Skin epidermis (tissue), 12 donors: Measurements from ENCODE around the gene CYFIP2.

Source experiments
- H3K27ac ChIP-seq, 21 experiments: fragments of 200-600 bp; sonication (generic) in 11 of 21; one replicate each; pipeline ENCODE4 v1.5.0; 2020; ENCODE audit warnings: mild to moderate bottlenecking in 3 of 21, inconsistent platforms in 2 of 21, moderate library complexity in 2 of 21
- H3K4me3 ChIP-seq, 7 experiments: fragments of 200-600 bp; sonication (generic) in 2 of 7; one replicate each; pipeline ENCODE4 v1.5.0; 2020; ENCODE audit warnings: inconsistent platforms in 2 of 7, mild to moderate bottlenecking in 2 of 7, moderate library complexity in 1 of 7

The CYFIP2 gene

DNA sequence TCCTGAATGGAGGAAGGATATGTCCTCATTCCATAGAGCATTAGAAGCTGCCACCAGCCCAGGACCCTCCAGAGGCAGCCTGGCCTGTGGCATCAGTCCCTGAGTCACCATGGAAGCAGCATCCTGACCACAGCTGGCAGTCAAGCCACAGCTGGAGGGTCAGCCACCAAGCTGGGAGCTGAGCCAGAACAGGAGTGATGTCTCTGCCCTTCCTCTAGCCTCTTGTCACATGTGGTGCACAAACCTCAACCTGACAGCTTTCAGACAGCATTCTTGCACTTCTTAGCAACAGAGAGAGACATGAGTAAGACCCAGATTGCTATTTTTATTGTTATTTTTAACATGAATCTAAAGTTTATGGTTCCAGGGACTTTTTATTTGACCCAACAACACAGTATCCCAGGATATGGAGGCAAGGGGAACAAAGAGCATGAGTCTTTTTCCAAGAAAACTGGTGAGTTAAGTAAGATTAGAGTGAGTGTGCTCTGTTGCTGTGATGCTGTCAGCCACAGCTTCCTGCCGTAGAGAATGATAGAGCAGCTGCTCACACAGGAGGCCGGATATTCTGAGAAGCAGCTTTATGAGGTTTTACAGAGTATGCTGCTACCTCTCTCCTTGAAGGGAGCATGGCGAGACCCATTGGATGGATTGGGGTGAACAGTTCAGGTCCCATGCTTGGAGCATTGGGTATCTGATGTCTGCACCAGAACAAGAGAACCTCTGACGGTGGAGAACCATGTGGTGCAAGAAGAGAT is 13.0 kb upstream of the CYFIP2 start:
- Histone ChIP-seq H3K27ac (peak overlapping the region in 7 of 21 experiments; percentile 30 to 70 (median 59)), H3K4me3 (no peak overlapping the region)

DNA sequence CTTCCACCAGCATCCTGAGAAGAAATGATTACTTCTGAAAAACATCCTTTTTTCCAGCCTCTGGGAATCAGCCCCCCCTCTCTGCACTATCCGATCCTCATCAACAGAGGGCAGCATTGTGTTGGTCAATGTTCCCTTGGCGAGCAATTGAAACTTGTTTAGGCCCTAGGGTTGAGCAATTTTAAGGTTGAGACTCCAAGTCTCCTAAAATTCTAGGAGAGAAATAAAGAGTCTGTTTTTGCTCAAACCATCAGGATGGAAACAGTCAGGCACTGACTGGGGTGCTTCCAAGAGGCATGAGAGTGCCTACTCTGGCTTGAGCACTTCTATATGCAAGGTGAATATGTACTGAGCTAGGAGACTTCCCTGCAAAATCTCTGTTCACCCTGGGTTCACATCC is 12.4 kb upstream of the CYFIP2 start:
- Histone ChIP-seq H3K27ac (peak overlapping the region in 5 of 21 experiments; percentile 2 to 69 (median 47)), H3K4me3 (no peak overlapping the region)

DNA sequence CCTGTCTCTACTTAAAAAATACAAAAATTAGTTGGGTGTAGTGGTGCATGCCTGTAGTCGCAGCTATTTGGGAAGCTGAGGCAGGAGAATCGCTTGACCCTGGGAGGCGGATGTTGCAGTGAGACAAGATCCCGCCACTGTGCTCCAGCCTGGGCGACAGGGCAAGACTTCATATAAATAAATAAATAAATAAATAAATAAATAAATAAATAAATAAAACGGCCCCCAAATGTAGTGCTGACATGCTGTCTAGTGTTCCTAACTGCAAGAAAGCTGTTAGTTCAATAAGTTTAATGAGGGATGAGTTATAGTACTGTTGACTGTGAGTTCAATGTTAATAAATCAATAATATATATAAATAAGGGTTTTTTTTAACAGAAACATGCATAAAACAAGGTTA is 7.5 kb upstream of the CYFIP2 start:
- Histone ChIP-seq H3K27ac (no peak overlapping the region), H3K4me3 (no peak overlapping the region)

DNA sequence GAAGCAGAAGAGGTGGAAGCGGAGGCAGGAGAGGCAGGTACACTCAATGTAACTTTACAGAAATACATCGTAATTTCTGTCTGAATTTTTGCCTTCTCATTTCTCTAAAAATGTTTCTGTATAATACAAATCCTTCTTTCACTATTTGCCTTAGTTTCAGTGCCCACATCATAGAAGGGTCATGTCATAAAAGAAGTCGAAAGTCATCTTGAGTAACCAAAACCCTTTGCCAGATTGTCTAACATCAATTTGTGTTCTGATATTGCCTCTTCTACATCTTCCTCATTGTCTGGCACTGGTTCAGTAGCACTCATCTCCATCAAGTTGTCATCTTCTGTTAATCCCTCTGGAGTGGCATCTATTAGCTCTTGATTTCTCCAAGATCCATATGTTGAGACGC is 6.2 kb upstream of the CYFIP2 start:
- no peak overlapping the region for H3K4me3 ChIP-seq

DNA sequence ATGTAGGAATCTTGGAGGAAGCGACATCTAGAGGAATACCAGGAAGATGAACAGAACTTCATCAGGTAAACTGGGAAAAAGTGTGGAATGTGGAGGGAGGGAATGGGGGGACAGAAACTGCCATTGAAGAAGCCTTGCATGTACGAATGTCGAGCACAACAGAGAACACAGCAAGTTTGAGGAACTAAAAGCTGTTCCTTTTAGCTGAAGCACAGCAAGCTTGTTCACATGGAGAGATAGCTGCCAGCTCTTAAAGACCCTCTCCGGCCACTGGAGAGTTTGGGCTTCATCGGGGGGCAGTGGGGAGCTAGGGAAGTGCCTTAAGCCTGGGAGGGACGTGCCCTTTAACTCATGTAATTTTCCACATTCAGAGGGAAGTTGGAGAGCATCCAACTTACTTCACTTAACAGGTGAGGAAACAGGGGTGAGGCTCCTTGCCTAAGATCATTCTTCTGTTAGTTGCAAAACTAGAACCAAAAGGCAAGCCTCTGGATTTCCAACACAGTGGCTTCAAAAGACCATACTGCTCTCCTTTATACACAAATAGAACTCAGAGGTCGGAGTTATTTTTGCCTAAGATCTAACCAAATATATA is 2.3 kb upstream of the CYFIP2 start:
- no peak overlapping the region for H3K27ac ChIP-seq
- no peak overlapping the region for H3K4me3 ChIP-seq

More for the DNA sequence above, 6.2 kb upstream of the CYFIP2 start:
- H3K27ac ChIP-seq: no peak overlapping the region

DNA sequence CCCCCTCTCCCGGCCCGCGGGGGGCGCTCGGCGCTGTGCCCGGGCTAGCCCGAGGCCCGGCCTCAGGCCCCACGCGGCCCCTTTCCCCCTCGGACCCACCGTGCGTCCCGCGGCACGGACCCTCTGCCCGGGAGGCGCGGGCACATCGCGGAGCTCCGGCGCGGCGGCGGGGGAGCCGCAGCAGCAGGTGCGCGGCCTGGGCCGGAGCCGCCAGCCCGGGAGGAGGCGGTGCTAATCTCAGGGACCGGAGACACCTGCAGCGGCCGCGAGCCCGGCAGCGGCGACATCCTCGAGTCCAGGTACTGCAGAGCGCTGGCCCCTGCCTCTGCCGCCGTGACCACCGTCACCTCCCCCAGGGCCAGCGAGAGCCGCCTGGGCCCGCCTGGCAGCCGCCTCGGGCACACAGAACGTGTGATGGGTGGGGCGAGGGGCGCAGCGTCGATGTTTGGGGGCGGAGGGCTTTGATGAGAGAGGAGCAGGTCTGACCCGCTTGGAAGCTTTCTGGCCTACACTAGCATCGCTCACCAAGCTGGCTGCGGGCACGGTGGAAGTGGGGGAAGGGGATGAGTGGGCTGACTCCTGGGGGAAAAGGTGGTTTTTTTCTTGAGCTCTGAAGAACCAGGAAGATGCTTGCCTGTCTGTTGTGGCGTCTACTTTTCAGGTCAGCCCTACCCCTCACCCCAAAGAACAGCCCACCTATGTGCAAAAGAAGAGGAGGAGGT is 524 bp downstream of the CYFIP2 start:
- Histone ChIP-seq H3K4me3 (peak overlapping the region; percentile 45 to 90 (median 67)), H3K27ac (peak overlapping the region in 19 of 21 experiments; percentile 50 to 90 (median 71))

DNA sequence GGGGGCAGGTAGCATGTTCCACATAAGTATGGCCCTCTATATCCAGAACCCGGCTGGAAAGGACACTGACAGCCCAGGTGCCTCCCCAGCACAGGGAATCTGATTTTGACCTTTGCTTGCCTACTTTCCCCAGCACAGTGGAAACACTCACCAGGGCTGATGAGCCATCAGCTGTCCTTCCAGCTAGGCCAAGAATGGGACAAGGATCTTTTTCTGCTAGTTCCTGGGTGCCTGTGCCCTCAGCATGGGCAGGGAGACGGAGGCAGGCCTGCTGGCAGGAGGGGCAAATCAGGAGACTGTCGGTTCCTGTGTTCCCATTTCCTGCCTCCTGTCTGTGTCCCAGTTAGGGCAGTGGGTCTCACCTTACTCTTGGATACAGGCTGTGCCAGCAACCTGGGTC is 1.1 kb downstream of the CYFIP2 start:
- Histone ChIP-seq H3K27ac (peak overlapping the region in 13 of 21 experiments; percentile 65 to 90 (median 82)), H3K4me3 (peak overlapping the region; percentile 45 to 90 (median 67))

DNA sequence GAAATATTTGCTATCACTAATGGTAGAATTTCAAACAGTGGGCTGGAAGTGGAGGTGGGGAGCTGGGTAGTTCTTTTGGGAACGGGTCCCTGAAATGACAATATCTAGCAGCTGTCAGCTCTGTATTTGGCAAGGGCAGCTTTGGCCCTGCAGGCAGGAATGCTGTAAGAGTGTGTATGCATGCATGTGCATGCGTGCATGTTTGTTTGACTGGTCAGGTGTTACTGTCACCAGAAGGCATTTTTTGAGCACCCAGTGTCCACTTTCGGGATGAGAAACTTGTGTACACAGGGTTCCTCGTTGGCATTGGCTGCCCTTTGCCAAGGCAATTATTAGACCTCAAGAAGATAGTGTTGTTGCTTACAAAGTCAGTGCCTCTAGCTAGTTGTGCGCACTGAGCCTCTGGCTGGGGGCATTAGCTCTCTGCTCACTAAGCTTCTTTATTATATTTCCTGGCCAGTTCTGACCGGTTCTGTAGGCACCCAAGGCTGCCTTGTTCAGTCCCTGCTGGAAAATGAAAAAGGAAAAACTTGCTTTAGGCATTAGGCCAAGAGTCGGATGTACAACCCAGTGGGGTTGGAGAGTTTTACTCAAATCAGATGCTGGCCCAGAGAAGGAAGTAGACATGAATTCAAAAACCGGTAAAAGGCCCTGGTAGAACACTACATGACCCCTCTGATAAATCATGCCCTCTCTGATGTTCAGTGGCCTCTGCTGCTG is 2.0 kb downstream of the CYFIP2 start:
- Histone ChIP-seq H3K4me3 (peak overlapping the region in 1 of 7 experiments; percentile 90), H3K27ac (peak overlapping the region in 9 of 21 experiments; percentile 4 to 90 (median 39))

DNA sequence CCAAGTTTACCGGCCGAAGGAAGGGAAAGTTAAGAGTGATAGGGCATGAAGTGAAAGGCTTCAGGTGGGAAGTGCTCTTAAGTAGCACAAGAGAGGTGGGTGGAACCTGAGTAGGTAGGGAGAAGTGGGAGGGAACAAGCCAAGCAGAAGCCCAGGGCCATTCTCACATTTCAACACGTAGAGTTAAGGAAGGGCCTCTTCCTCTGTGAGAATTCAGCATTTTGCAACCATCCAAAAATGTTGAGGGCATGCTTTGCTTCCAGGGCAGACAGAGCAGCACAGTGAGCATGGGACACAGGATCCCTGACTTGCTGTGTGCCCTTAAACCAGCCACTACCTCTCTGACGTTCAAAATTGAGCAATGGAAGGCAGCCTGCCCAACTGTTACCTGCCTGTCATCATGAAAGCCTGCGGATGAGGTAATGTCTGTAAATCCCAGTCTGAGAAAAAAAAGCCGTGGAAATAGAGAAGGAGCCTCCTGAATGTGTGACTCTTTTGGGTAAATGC is 3.3 kb downstream of the CYFIP2 start:
- Histone ChIP-seq H3K4me3 (no peak overlapping the region), H3K27ac (peak overlapping the region in 8 of 21 experiments; percentile 13 to 90 (median 45))

DNA sequence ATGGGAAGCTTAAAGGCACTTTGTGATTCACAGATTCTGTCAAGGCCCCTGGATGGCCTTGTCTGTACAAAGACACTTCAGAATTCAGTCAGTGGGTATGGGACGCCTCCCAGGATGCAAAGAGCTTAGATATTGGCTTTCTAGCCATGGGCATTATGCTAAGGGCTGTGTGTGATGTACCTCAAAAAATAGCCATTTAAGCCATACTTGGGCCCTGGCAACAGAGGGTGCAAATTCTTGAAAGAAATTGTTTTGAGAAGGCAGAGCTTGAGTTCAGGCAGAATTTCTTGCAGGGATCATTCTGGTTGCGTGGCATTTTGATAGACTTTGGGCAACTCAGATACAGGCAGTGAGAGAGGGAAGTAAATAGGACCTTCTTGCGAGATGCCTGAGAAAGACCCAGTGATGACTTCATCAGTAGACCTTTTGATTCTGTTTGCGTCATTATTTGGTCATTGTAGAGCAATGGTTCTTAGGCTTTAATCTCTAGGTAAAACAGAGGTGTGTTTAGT is 3.9 kb downstream of the CYFIP2 start:
- Histone ChIP-seq H3K4me3 (no peak overlapping the region), H3K27ac (peak overlapping the region in 9 of 21 experiments; percentile 9 to 90 (median 30))

DNA sequence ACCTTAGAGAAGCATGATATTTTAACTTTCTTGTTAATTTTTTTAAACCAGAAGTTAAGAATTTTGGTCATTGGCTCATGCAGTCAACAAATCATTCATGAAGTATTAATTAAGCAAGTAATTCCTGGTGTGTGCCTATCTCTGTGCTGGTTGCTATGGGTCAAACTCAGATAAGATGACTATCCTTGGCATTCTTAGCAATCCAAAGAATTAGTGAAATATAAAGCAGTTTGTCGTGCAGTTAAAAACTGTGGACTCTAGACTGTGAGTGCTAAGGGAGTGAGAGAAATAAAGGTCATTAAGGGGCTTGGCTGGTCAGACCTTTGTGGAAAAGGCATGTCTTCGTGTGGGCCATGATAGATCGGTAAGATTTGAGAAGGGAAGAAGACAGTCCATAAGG is 4.8 kb downstream of the CYFIP2 start:
- no peak overlapping the region for H3K4me3 ChIP-seq
- H3K27ac ChIP-seq: peak overlapping the region in 9 of 21 experiments; percentile 9 to 90 (median 60)

DNA sequence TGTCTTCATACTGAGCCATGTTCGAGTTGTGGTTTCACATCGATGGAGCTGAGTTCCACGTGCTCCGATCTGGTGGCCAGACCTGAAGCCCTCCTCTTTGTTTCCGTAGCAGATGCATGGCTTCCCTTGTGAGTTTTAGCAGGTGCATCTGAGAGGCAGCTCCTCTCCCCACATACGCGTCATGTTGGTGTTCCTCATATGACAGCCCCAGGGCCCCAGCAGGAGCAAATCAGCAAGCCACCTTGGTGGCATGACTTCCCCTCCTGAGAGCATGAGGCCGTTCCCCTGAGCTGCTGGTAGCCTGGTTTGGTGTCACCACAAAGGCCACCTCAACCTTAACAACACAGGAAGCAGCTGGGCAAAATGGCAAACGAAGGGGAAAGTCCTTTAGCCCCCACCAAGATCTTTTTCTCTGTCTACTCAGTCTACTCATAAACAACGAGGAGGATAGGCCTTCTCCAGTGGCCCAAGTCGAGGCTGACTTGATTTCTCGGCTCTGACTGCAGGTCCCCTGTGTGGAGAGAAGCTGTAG is 5.9 kb downstream of the CYFIP2 start:
- Histone ChIP-seq H3K27ac (peak overlapping the region in 10 of 21 experiments; percentile 5 to 90 (median 68)), H3K4me3 (no peak overlapping the region)

DNA sequence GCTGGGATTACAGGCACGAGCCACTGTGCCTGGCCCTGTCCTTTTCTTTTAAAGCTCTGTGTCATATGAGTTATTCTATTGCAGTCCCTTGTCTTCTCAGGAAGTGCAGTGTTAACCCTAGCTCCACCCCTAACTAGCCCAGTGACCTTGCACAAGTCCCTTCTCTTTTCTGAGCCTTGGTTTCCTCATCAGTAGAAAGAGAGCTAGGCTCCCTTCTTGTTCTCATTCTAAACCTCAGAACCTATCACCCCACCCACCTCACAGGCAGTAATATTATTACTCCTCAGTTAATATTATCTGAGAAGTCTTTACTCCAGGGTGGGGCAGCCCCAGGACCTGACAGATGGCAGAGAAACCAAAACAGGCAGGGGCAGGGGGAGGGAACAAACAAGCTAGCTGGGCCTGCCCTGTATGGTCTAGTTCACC is 7.2 kb downstream of the CYFIP2 start:
- H3K27ac ChIP-seq: peak overlapping the region in 10 of 21 experiments; percentile 13 to 90 (median 62)
- H3K4me3 ChIP-seq: no peak overlapping the region

DNA sequence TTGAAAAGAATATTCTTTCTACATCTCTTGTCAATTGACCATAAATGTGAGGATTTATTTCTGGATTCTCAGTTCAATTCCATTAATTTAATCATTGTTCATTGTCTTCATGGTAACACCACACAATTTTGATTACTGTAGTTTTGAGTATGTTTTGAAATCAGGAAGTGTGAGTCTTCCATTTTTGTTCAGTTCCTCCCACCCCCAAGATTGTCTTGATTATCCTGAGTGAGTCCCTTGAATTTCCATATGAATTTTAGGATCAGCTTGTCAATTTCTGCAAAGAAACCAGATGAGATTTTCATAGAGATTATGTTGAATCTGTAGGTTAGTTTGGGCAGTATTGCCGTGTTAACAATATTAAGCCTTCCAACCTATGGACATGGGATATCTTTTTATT is 9.5 kb downstream of the CYFIP2 start:
- Histone ChIP-seq H3K4me3 (no peak overlapping the region), H3K27ac (no peak overlapping the region)

DNA sequence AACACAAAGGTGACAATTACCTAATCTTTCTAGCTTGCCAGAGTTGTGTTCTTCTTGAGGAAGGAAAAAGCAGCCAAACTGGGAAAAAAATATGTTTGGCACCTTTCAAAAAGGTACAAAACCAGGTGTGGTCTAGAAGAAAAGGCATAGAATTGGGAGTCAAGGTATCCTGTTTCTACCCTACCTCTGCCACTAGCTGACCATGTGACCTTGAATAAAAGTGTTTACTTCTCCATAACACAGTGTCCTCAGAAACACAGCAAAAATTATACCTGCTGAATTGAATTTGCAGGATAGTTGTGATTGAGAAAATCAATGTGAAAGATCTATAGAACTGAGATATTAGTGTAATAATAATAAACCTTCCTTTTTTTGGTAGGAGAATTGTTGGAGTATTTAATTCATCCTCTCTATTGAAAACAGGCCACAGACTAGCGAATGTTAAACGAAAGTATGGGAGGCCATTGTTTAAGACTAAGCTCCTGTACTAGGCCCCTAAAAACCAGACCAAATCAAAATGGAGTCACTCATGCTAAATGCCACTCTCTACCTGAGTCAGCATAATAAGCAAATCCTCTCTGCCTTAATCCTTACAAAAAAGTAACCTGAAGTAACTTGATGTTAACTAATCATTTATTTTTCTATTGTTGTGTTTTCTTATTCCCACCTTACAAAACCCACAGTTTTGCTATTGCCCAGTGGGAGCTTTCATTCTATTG is 12.6 kb downstream of the CYFIP2 start:
- Histone ChIP-seq H3K4me3 (no peak overlapping the region), H3K27ac (no peak overlapping the region)

DNA sequence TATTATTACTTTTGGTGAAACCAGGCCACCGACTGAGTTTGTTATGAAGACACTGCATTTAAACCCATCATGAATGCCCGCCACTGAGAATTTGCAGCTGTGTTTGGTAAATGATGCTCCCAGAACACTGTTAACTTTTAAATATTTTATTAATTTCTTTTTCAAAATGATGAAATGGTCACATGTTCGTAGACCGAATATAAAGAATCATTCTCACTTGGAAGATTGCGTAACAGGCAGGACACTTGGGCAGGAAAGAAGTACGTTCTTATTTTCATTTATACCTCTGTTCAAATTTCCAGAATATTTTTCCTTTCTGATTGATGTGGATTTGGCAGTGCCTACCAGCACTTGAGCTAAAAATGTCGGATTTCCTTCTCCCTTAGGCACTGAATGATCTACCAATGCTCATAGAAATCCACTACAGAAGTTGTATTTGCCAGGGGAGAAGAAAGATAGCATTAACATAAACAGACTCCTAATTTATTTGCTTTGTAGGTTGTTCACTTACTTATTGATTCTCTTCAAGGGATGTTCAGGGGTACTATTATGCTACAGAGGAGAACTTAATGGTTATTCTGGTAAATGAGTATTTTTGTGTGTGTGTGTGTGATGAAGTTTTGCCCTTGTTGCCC is 13.8 kb downstream of the CYFIP2 start:
- no peak overlapping the region for H3K27ac ChIP-seq
- H3K4me3 ChIP-seq: no peak overlapping the region

DNA sequence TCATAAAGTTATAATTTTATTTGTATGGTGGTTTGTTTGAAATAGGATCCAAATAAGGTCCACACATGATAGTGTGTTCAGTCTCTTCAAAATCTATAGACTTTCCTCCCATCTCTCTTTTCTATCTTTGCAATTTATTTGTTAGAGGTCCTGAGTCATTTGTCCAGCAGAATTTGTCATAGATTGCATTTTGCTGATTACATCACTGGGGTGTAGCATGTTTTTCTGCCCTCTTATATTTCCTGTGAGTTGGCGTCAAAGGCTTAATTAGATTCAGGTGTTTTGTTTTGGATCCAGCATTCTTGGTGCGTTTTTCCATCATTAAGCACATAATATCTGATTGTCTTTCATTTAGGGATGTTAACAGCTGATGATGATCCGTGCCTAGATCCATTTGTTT is 15.0 kb downstream of the CYFIP2 start:
- H3K4me3 ChIP-seq: no peak overlapping the region
- no peak overlapping the region for H3K27ac ChIP-seq

DNA sequence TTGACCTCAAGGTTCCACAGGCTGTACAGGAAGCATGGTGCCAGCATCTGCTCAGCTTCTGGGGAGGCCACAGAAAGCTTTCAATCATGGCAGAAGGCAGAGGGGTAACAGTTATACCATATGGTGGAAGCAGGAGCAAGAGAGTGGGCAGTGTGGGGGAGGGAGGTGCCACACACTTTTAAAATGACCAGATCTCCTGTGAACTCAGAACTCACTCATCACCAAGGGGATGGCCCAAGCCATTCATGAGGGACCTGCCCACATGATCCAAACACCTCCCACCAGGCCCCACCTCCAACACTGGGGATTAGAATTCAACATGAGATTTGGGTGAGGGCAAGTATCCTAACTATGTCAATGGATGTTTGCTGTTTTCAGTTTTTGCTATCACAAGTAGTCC is 16.2 kb downstream of the CYFIP2 start:
- Histone ChIP-seq H3K27ac (no peak overlapping the region), H3K4me3 (no peak overlapping the region)
